ENCODE measurements around the gene MYO5C. TPM values are rescaled to one million over a fixed set of nuclear protein-coding genes. Genes with fewer than 3 reads are reported as not detected.

MYO5C gene
- total and polyA plus RNA-seq, 2 donors from 2014 or later, result 4.6 to 41.6 TPM

- no peak overlapping the region for H3K27ac ChIP-seq (ENCODE audit: low read depth in 2 of 2, low read length in 2 of 2)
- DNase-seq (no peak), FAIRE-seq (no peak)
- intact Hi-C loops (cut with DNase I), result no loop called here
- no peak overlapping the region for H3K9ac ChIP-seq (ENCODE audit: low read length in 3 of 3)
- no peaks in the 10 kb centered on the region for H3K27me3 ChIP-seq (ENCODE audit: control insufficient read depth, insufficient read depth, low read length)
- peaks cover 0 to 4% (median 4%) of the 10 kb centered on the region in 3 donors for H3K36me3 ChIP-seq (ENCODE audit: control insufficient read depth in 2 of 3, insufficient read depth in 3 of 3, low read length in 3 of 3)
- no peaks in the 10 kb centered on the region for H3K9me3 ChIP-seq (ENCODE audit: control insufficient read depth in 2 of 3, insufficient read depth in 1 of 3, low read length in 3 of 3)
- no peaks in the 10 kb centered on the region for H3K4me1 ChIP-seq (ENCODE audit: control insufficient read depth in 2 of 3, insufficient read depth in 2 of 3, low read depth in 1 of 3, low read length in 3 of 3)
- H3K4me3 ChIP-seq (ENCODE audit: low read length in 3 of 3), result no peak overlapping the region
- TF ChIP-seq CTCF (IDR thresholded peaks at IDR 0.05; ENCODE audit: borderline replicate concordance, extremely low read depth, insufficient read depth), result no peak
These were observed 88.4 kb downstream of the MYO5C start for GRCh38 chr15:52207191-52207590.

- H3K9ac ChIP-seq (ENCODE audit: low read length in 3 of 3), result no peak overlapping the region
- no peak for TF ChIP-seq CTCF (IDR thresholded peaks at IDR 0.05; ENCODE audit: borderline replicate concordance, extremely low read depth, insufficient read depth)
- FAIRE-seq, result no peak
- H3K36me3 ChIP-seq (ENCODE audit: control insufficient read depth in 2 of 3, insufficient read depth in 3 of 3, low read length in 3 of 3), result peaks cover 0 to 4% (median 2%) of the 10 kb centered on the region in 3 donors
- H3K27ac ChIP-seq (ENCODE audit: low read depth in 2 of 2, low read length in 2 of 2), result no peak overlapping the region
- H3K27me3 ChIP-seq (ENCODE audit: control insufficient read depth, insufficient read depth, low read length), result no peaks in the 10 kb centered on the region
- no peak overlapping the region for H3K4me3 ChIP-seq (ENCODE audit: low read length in 3 of 3)
- no peaks in the 10 kb centered on the region for H3K9me3 ChIP-seq (ENCODE audit: control insufficient read depth in 2 of 3, insufficient read depth in 1 of 3, low read length in 3 of 3)
- intact Hi-C loops (cut with DNase I), result no loop called here
- no peak for DNase-seq
- no peaks in the 10 kb centered on the region for H3K4me1 ChIP-seq (ENCODE audit: control insufficient read depth in 2 of 3, insufficient read depth in 2 of 3, low read depth in 1 of 3, low read length in 3 of 3)
These were observed 89.2 kb downstream of the MYO5C start for GRCh38 chr15:52206446-52206845.

DNA sequence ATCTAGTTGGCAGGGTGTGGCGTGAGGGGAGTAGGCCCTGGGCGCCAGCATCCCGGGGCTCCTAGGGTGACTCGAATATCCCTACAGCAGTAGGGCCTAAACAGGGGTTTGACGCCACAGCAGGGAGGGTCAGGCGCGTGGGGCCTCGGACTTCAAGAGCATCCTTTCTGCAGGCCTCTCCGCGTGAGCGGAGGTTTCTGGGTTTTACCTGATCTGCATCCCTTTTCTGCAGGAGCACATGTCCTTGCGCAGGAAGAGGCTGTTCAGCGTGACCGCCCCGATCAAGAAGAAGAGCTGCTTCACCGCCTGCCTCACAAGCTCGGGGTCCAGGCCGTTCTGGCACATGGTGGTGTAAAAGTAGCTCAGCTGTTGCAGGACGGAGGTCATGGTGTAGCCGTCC is 90.9 kb downstream of the MYO5C start:
- H3K4me3 ChIP-seq (ENCODE audit: low read length in 3 of 3), result no peak overlapping the region
- no peak overlapping the region for H3K9ac ChIP-seq (ENCODE audit: low read length in 3 of 3)
- H3K4me1 ChIP-seq (ENCODE audit: control insufficient read depth in 2 of 3, insufficient read depth in 2 of 3, low read depth in 1 of 3, low read length in 3 of 3), result no peaks in the 10 kb centered on the region
- intact Hi-C loops (cut with DNase I), result no loop called here
- H3K27me3 ChIP-seq (ENCODE audit: control insufficient read depth, insufficient read depth, low read length), result no peaks in the 10 kb centered on the region
- FAIRE-seq (no peak), DNase-seq (peak in 1 of 5 donors; percentile 56)
- no peaks in the 10 kb centered on the region for H3K9me3 ChIP-seq (ENCODE audit: control insufficient read depth in 2 of 3, insufficient read depth in 1 of 3, low read length in 3 of 3)
- H3K27ac ChIP-seq (ENCODE audit: low read depth in 2 of 2, low read length in 2 of 2), result no peak overlapping the region
- TF ChIP-seq CTCF (IDR thresholded peaks at IDR 0.05; ENCODE audit: borderline replicate concordance, extremely low read depth, insufficient read depth), result no peak
- H3K36me3 ChIP-seq (ENCODE audit: control insufficient read depth in 2 of 3, insufficient read depth in 3 of 3, low read length in 3 of 3), result peaks cover 0 to 4% (median 0%) of the 10 kb centered on the region in 3 donors

DNA sequence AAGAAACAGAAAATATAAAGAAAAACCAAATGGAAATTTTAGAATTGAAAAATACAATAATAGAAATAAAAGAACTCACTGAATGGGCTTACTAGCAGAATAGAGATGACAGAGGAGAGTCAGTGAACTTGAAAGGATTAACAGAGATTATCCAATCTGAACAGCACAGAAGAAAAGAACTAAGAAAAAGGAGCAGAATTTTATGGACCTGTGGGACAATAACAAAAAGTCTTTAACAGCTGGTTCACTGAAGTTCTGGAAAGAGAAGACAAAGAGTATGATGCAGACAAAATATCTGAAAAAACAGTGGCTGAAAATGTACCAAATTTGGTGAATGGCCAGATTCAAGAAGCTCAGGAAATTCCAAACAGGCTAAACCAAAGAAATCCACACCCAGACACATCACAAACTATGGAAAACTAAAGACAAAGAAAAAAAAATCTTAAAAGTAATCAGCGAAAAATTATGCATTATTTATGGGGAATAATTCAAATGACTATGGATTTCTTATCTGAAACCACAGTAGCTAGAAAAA is 94.7 kb downstream of the MYO5C start:
- Histone ChIP-seq H3K9me3 (ENCODE audit: control insufficient read depth in 2 of 3, insufficient read depth in 1 of 3, low read length in 3 of 3) (no peaks in the 10 kb centered on the region), H3K27ac (ENCODE audit: low read depth in 2 of 2, low read length in 2 of 2) (no peak overlapping the region), H3K9ac (ENCODE audit: low read length in 3 of 3) (no peak overlapping the region), H3K27me3 (ENCODE audit: control insufficient read depth, insufficient read depth, low read length) (no peaks in the 10 kb centered on the region), H3K36me3 (ENCODE audit: control insufficient read depth in 2 of 3, insufficient read depth in 3 of 3, low read length in 3 of 3) (peaks cover 0 to 3% (median 0%) of the 10 kb centered on the region in 3 donors), H3K4me1 (ENCODE audit: control insufficient read depth in 2 of 3, insufficient read depth in 2 of 3, low read depth in 1 of 3, low read length in 3 of 3) (no peaks in the 10 kb centered on the region), H3K4me3 (ENCODE audit: low read length in 3 of 3) (no peak overlapping the region)
- intact Hi-C loops (cut with DNase I), result no loop called here
- no peak for TF ChIP-seq CTCF (IDR thresholded peaks at IDR 0.05; ENCODE audit: borderline replicate concordance, extremely low read depth, insufficient read depth)
- no peak for FAIRE-seq
- no peak for DNase-seq
